Measurements from ENCODE around the gene CFAP20DC. TPM values are rescaled to one million over a fixed set of nuclear protein-coding genes. Genes with fewer than 3 reads are reported as not detected.
"Not testable (repeated sequence)": the region's sequence is repeated elsewhere in the genome, so short reads cannot be mapped to it uniquely, and the experiment has no call there.

The CFAP20DC gene
- total RNA-seq, 4 donors from 2014 or later: not detected

GRCh38 chr3:58857402-58857801, 192.4 kb downstream of the CFAP20DC start:
- in situ Hi-C loops (cut with MboI; ENCODE audit: low sequenced_read_pairs in 4 of 4) (no loop called here), intact Hi-C loops (cut with DNase I; ENCODE audit: low total_unique reads) (no loop called here)
- Histone ChIP-seq H3K4me3 (no peak overlapping the region), H3K9me3 (no peaks in the 10 kb centered on the region), H3K27me3 (no peaks in the 10 kb centered on the region), H3K27ac (no peak overlapping the region), H3K36me3 (no peaks in the 10 kb centered on the region), H3K4me1 (no peaks in the 10 kb centered on the region)
- no peak for TF ChIP-seq POLR2A (IDR thresholded peaks at IDR 0.05)
- no peak for TF ChIP-seq CTCF (IDR thresholded peaks at IDR 0.05 in 4 of 5, conservative IDR thresholded peaks at IDR 0.05 in 1 of 5)
- ATAC-seq (no peak), DNase-seq (no peak)

- intact Hi-C loops (cut with DNase I; ENCODE audit: low total_unique reads) (no loop called here), in situ Hi-C loops (cut with MboI; ENCODE audit: low sequenced_read_pairs in 4 of 4) (no loop called here)
- TF ChIP-seq POLR2A (IDR thresholded peaks at IDR 0.05) (no peak), CTCF (IDR thresholded peaks at IDR 0.05 in 4 of 5, conservative IDR thresholded peaks at IDR 0.05 in 1 of 5) (no peak)
- H3K36me3 ChIP-seq: no peaks in the 10 kb centered on the region
- no peak overlapping the region for H3K4me3 ChIP-seq
- ATAC-seq: no peak
- H3K4me1 ChIP-seq: no peaks in the 10 kb centered on the region
- DNase-seq: no peak
- H3K27me3 ChIP-seq: no peaks in the 10 kb centered on the region
- no peak overlapping the region for H3K27ac ChIP-seq
- H3K9me3 ChIP-seq: no peaks in the 10 kb centered on the region
Measured at GRCh38 chr3:58848826-58849225, 201.0 kb downstream of the CFAP20DC start.

GRCh38 chr3:58842050-58842747, 207.6 kb downstream of the CFAP20DC start:
- H3K36me3 ChIP-seq; H3K27me3 ChIP-seq; H3K4me1 ChIP-seq; in situ Hi-C loops (cut with MboI; ENCODE audit: low sequenced_read_pairs in 4 of 4); H3K4me3 ChIP-seq; intact Hi-C loops (cut with DNase I; ENCODE audit: low total_unique reads); DNase-seq; H3K9me3 ChIP-seq; ATAC-seq; H3K27ac ChIP-seq: not testable (repeated sequence)

- no peak for ATAC-seq
- Histone ChIP-seq H3K4me1 (no peaks in the 10 kb centered on the region), H3K9me3 (no peaks in the 10 kb centered on the region), H3K27ac (no peak overlapping the region), H3K36me3 (no peaks in the 10 kb centered on the region), H3K4me3 (no peak overlapping the region), H3K27me3 (no peaks in the 10 kb centered on the region)
- no peak for DNase-seq
- intact Hi-C loops (cut with DNase I; ENCODE audit: low total_unique reads): no loop called here
- TF ChIP-seq CTCF (IDR thresholded peaks at IDR 0.05 in 4 of 5, conservative IDR thresholded peaks at IDR 0.05 in 1 of 5) (no peak), POLR2A (IDR thresholded peaks at IDR 0.05) (no peak)
- in situ Hi-C loops (cut with MboI; ENCODE audit: low sequenced_read_pairs in 4 of 4): no loop called here
Measured at GRCh38 chr3:58840949-58841348, 208.9 kb downstream of the CFAP20DC start.

GRCh38 chr3:58839964-58840363, 209.9 kb downstream of the CFAP20DC start:
- TF ChIP-seq CTCF (IDR thresholded peaks at IDR 0.05 in 4 of 5, conservative IDR thresholded peaks at IDR 0.05 in 1 of 5) (no peak), POLR2A (IDR thresholded peaks at IDR 0.05) (no peak)
- H3K4me3 ChIP-seq: no peak overlapping the region
- DNase-seq (no peak), ATAC-seq (no peak)
- no peaks in the 10 kb centered on the region for H3K27me3 ChIP-seq
- no peak overlapping the region for H3K27ac ChIP-seq
- in situ Hi-C loops (cut with MboI; ENCODE audit: low sequenced_read_pairs in 4 of 4): no loop called here
- H3K4me1 ChIP-seq: no peaks in the 10 kb centered on the region
- H3K9me3 ChIP-seq: no peaks in the 10 kb centered on the region
- no peaks in the 10 kb centered on the region for H3K36me3 ChIP-seq
- intact Hi-C loops (cut with DNase I; ENCODE audit: low total_unique reads): no loop called here

All from gastrocnemius medialis (tissue), 4 donors.